GM12865 (cell line): ENCODE measurements around the gene PLA2G4D.

ENCODE experiments used
- DNase-seq: peaks from one replicate; pipeline ENCODE4 v3.0.0; 2010; ENCODE audit warnings: low read depth
- H3K4me3 ChIP-seq: 2 replicates; pipeline ENCODE4 v1.5.1; 2011; ENCODE audit warnings: mild to moderate bottlenecking, low read depth, low read length, control low read depth
- CTCF ChIP-seq: IDR thresholded peaks from 2 replicates; pipeline ENCODE4 v1.5.1; 2011; ENCODE audit warnings: low read length, control low read depth, low read depth, inconsistent platforms; ENCODE audit not compliant: insufficient read depth; ENCODE audit errors: missing control alignments

Gene PLA2G4D

GRCh38 chr15:42062284-42062806 lies 32.0 kb downstream of the PLA2G4D start:
- DNase-seq: no peak
- no peak overlapping the region for H3K4me3 ChIP-seq
- TF ChIP-seq CTCF: no peak

- no peak overlapping the region for H3K4me3 ChIP-seq
- no peak for TF ChIP-seq CTCF
- no peak for DNase-seq
Observed at GRCh38 chr15:42060797-42061196, 33.6 kb downstream of the PLA2G4D start.

- DNase-seq: no peak
- no peak for TF ChIP-seq CTCF
- H3K4me3 ChIP-seq: no peak overlapping the region
Observed at GRCh38 chr15:42060477-42060763, 33.9 kb downstream of the PLA2G4D start.

GRCh38 chr15:42059661-42060476 lies 34.5 kb downstream of the PLA2G4D start:
- peak; percentile 67 for DNase-seq
- TF ChIP-seq CTCF: peak; percentile 88
- H3K4me3 ChIP-seq: no peak overlapping the region

GRCh38 chr15:42058791-42059190 lies 35.6 kb downstream of the PLA2G4D start:
- no peak for TF ChIP-seq CTCF
- H3K4me3 ChIP-seq: no peak overlapping the region
- no peak for DNase-seq

GRCh38 chr15:42057799-42058646 lies 36.3 kb downstream of the PLA2G4D start:
- no peak for DNase-seq
- no peak overlapping the region for H3K4me3 ChIP-seq

More at GRCh38 chr15:42057799-42058646, 36.3 kb downstream of the PLA2G4D start:
- no peak for TF ChIP-seq CTCF
